Gastrocnemius medialis (tissue), 4 donors: ENCODE data around the gene PAQR8. TPM values are rescaled to one million over a fixed set of nuclear protein-coding genes. Genes with fewer than 3 reads are reported as not detected.

Experiments used
- ATAC-seq, 2 donors: fragments of 150-250 bp; one replicate each; pipeline ENCODE4 v1.9.1; 2016
- DNase-seq, 2 donors: peaks; one replicate each; pipeline ENCODE4 v3.0.0-alpha.2; 2019
- H3K27ac ChIP-seq, 4 donors: fragments of 200-600 bp; sonication (generic); 1 replicate in 1 of 4; 2 replicates in 3 of 4; pipeline ENCODE4 v1.5.1; 2016 to 2018; ENCODE audit warnings: mild to moderate bottlenecking in 2 of 4, moderate library complexity in 1 of 4
- H3K27me3 ChIP-seq, 3 donors: fragments of 200-600 bp; sonication (generic) in 2 of 3; 1 replicate in 1 of 3; 2 replicates in 2 of 3; pipeline versions ENCODE4 v1.5.1 to v1.6.0; 2016 to 2019; ENCODE audit warnings: mild to moderate bottlenecking in 1 of 3, moderate library complexity in 1 of 3
- H3K36me3 ChIP-seq, 2 donors: fragments of 200-600 bp; sonication (generic) in 1 of 2; one replicate each; pipeline ENCODE4 v1.5.1; 2017 to 2018
- H3K4me1 ChIP-seq, 2 donors: fragments of 200-600 bp; sonication (generic) in 1 of 2; one replicate each; pipeline ENCODE4 v1.5.1; 2016 to 2017; ENCODE audit warnings: mild to moderate bottlenecking in 2 of 2
- H3K4me3 ChIP-seq, 4 donors: fragments of 200-600 bp; sonication (generic) in 3 of 4; 1 replicate in 1 of 4; 2 replicates in 3 of 4; pipeline ENCODE4 v1.5.1; 2016 to 2019; ENCODE audit warnings: mild to moderate bottlenecking in 2 of 4
- H3K9me3 ChIP-seq, 3 donors: fragments of 200-600 bp; sonication (generic) in 2 of 3; 1 replicate in 1 of 3; 2 replicates in 2 of 3; pipeline ENCODE4 v1.5.1; 2016 to 2019
- CTCF ChIP-seq, 5 experiments: fragments of 450-650 bp in 3 of 5; fragments of 200-600 bp in 2 of 5; sonication (generic) in 2 of 5; IDR thresholded peaks in 4 of 5; conservative IDR thresholded peaks in 1 of 5; 1 replicate in 4 of 5; 2 replicates in 1 of 5; pipeline ENCODE4 v1.5.1; 2016 to 2019; ENCODE audit warnings: antibody characterized with exemption in 5 of 5, mild to moderate bottlenecking in 3 of 5, moderate library complexity in 3 of 5
- POLR2A ChIP-seq, 2 donors: fragments of 450-650 bp; IDR thresholded peaks; one replicate each; pipeline ENCODE4 v1.6.1; 2017; ENCODE audit warnings: antibody characterized with exemption in 2 of 2, mild to moderate bottlenecking in 2 of 2, moderate library complexity in 2 of 2
- in situ Hi-C, 4 donors: fragments of 200-750 bp; cut with MboI; loops; one replicate each; pipeline versions ENCODE4 v1.15.0 to v1.8.0; 2017; ENCODE audit warnings: low sequenced_read_pairs in 4 of 4
- intact Hi-C: fragments of 100-400 bp; cut with DNase I; formaldehyde crosslinking; loops from one replicate; pipeline ENCODE4 v1.15.1; 2023; ENCODE audit warnings: low total_unique reads
- total RNA-seq, 4 donors: library from RNA; depleted of rRNA; stranded (reverse); fragments of >200 nt; gene quantifications; one replicate each; pipeline versions ENCODE4 v1.1.0 to v1.2.3, GENCODE V29; 2016

Gene PAQR8
- total RNA-seq, 4 donors from 2014 or later: 0.39 to 1.1 (median 0.72) TPM

GRCh38 chr6:52364480-52365166 is 2.7 kb downstream of the PAQR8 start:
- intact Hi-C loops: loop anchor here (5.0 kb wide), 1 partner anchor 77 kb away; no protein-coding TSS in a partner anchor
- no peak overlapping the region for H3K27ac ChIP-seq
- no peak overlapping the region for H3K4me3 ChIP-seq
- H3K27me3 ChIP-seq: peaks cover 10 to 16% (median 16%) of the 10 kb centered on the region in 3 donors
- TF ChIP-seq CTCF (IDR thresholded peaks at IDR 0.05 in 4 of 5, conservative IDR thresholded peaks at IDR 0.05 in 1 of 5) (no peak), POLR2A (IDR thresholded peaks at IDR 0.05) (no peak)
- DNase-seq (no peak), ATAC-seq (no peak)
- H3K4me1 ChIP-seq: no peaks in the 10 kb centered on the region
- H3K9me3 ChIP-seq: no peaks in the 10 kb centered on the region
- no peaks in the 10 kb centered on the region for H3K36me3 ChIP-seq
- in situ Hi-C loops: no loop called here

- no peak for ATAC-seq
- Histone ChIP-seq H3K27ac (no peak overlapping the region), H3K4me1 (no peaks in the 10 kb centered on the region), H3K4me3 (no peak overlapping the region), H3K27me3 (peaks cover 10 to 16% (median 16%) of the 10 kb centered on the region in 3 donors), H3K36me3 (no peaks in the 10 kb centered on the region), H3K9me3 (no peaks in the 10 kb centered on the region)
- DNase-seq: no peak
- intact Hi-C loops: no loop called here
- in situ Hi-C loops: no loop called here
- TF ChIP-seq POLR2A (IDR thresholded peaks at IDR 0.05): no peak
- no peak for TF ChIP-seq CTCF (IDR thresholded peaks at IDR 0.05 in 4 of 5, conservative IDR thresholded peaks at IDR 0.05 in 1 of 5)
Observed at GRCh38 chr6:52365317-52365716, 3.4 kb downstream of the PAQR8 start.

DNA sequence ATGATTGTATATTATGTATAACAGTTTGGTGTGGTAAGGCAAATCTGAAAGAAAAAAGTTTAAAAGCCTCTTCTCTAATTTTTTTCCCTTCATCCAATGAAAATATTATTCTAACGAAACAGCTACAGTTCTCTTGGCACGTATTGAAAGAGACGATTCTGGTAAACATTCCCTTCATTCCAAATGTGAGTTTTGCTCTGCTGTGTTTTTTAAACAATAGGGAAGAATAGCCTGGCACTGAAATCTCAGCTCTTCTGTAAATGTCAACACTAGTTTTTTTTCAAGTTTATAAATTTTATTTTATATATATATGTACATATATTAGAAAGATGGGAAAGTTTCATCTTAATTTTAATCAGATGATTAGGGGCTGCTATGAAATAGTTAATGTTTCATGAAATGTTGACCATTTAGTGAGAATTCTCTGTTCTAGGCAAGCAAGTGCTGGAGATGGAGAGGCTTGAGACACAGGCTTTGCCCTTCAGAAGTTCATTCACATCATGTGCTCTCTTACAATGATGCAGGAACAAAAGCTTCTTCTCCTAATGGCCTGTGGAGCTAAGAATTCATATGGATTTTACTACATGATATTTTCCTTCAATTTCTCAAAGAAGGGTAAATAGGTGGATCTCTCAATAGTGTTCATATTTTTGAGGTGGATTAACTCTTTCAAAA is 4.1 kb downstream of the PAQR8 start:
- in situ Hi-C loops (no loop called here), intact Hi-C loops (no loop called here)
- DNase-seq (no peak), ATAC-seq (no peak)
- no peaks in the 10 kb centered on the region for H3K4me1 ChIP-seq
- no peak overlapping the region for H3K27ac ChIP-seq
- H3K9me3 ChIP-seq: no peaks in the 10 kb centered on the region
- TF ChIP-seq POLR2A (IDR thresholded peaks at IDR 0.05) (no peak), CTCF (IDR thresholded peaks at IDR 0.05 in 4 of 5, conservative IDR thresholded peaks at IDR 0.05 in 1 of 5) (no peak)
- no peak overlapping the region for H3K4me3 ChIP-seq
- peaks cover 10 to 16% (median 16%) of the 10 kb centered on the region in 3 donors for H3K27me3 ChIP-seq
- H3K36me3 ChIP-seq: no peaks in the 10 kb centered on the region

- no peak for DNase-seq
- Histone ChIP-seq H3K36me3 (no peaks in the 10 kb centered on the region), H3K9me3 (no peaks in the 10 kb centered on the region), H3K27ac (no peak overlapping the region), H3K27me3 (peaks cover 7 to 9% (median 7%) of the 10 kb centered on the region in 3 donors), H3K4me1 (no peaks in the 10 kb centered on the region), H3K4me3 (no peak overlapping the region)
- in situ Hi-C loops (no loop called here), intact Hi-C loops (no loop called here)
- no peak for TF ChIP-seq POLR2A (IDR thresholded peaks at IDR 0.05)
- TF ChIP-seq CTCF (IDR thresholded peaks at IDR 0.05 in 4 of 5, conservative IDR thresholded peaks at IDR 0.05 in 1 of 5): no peak
- no peak for ATAC-seq
Observed at GRCh38 chr6:52368002-52368401, 6.1 kb downstream of the PAQR8 start.
